ENCODE measurements around the gene RABGGTA.
"Not testable (repeated sequence)": the region's sequence is repeated elsewhere in the genome, so short reads cannot be mapped to it uniquely, and the experiment has no call there.

RABGGTA gene

GRCh38 chr14:24246765-24247212 lies 24.6 kb downstream of the RABGGTA start:
- H4K20me1 ChIP-seq (ENCODE audit: insufficient read depth, low read length) = peaks cover 2% of the 10 kb centered on the region; the same call in 1 of the 2 replicates
- no peaks in the 10 kb centered on the region for H3K79me2 ChIP-seq (ENCODE audit: low read length)
- peak overlapping the region; percentile 24; the same call in 1 of the 2 replicates for H3K27ac ChIP-seq (ENCODE audit: low read length)
- no peaks in the 10 kb centered on the region for H3K27me3 ChIP-seq (ENCODE audit: low read depth, low read length)
- peak overlapping the region; percentile 28 for H3K4me3 ChIP-seq (ENCODE audit: low read length)
- no peaks in the 10 kb centered on the region for H3K36me3 ChIP-seq (replicated peaks; ENCODE audit: low read depth, low read length)
- no peaks in the 10 kb centered on the region for H3K9me3 ChIP-seq (ENCODE audit: insufficient read depth, low read length)
- TF ChIP-seq EZH2phosphoT487 (IDR thresholded peaks at IDR 0.05; ENCODE audit: low read depth) = no peak
- TF ChIP-seq CTCF (IDR thresholded peaks at IDR 0.05; ENCODE audit: low read depth, low read length) = no peak
- H3K4me2 ChIP-seq (ENCODE audit: low read length) = peak overlapping the region; percentile 53
- H3K9ac ChIP-seq (ENCODE audit: low read length) = peak overlapping the region; percentile 25; the same call in 1 of the 2 replicates
- peak overlapping the region; percentile 23; the same call in 1 of the 2 replicates for H2AFZ ChIP-seq (ENCODE audit: low read depth, low read length)
- H3K4me1 ChIP-seq (ENCODE audit: low read length) = peaks cover 37% of the 10 kb centered on the region

GRCh38 chr14:24245350-24245749 lies 26.0 kb downstream of the RABGGTA start:
- not testable (repeated sequence) for H3K9ac ChIP-seq (ENCODE audit: low read length); H2AFZ ChIP-seq (ENCODE audit: low read depth, low read length); H3K9me3 ChIP-seq (ENCODE audit: insufficient read depth, low read length); H3K4me2 ChIP-seq (ENCODE audit: low read length); H3K27me3 ChIP-seq (ENCODE audit: low read depth, low read length); H3K27ac ChIP-seq (ENCODE audit: low read length); H3K36me3 ChIP-seq (replicated peaks; ENCODE audit: low read depth, low read length); H3K79me2 ChIP-seq (ENCODE audit: low read length); H4K20me1 ChIP-seq (ENCODE audit: insufficient read depth, low read length); H3K4me3 ChIP-seq (ENCODE audit: low read length)
- H3K4me1 ChIP-seq (ENCODE audit: low read length) = peaks cover 31% of the 10 kb centered on the region

- H3K36me3 ChIP-seq (replicated peaks; ENCODE audit: low read depth, low read length) = peaks cover 23% of the 10 kb centered on the region
- H4K20me1 ChIP-seq (ENCODE audit: insufficient read depth, low read length) = peaks cover 5% of the 10 kb centered on the region; the same call in 1 of the 2 replicates
- peak overlapping the region; percentile 82 for H3K4me3 ChIP-seq (ENCODE audit: low read length)
- H3K4me2 ChIP-seq (ENCODE audit: low read length) = peak overlapping the region; percentile 82
- H3K79me2 ChIP-seq (ENCODE audit: low read length) = no peaks in the 10 kb centered on the region
- no peaks in the 10 kb centered on the region for H3K9me3 ChIP-seq (ENCODE audit: insufficient read depth, low read length)
- TF ChIP-seq EZH2phosphoT487 (IDR thresholded peaks at IDR 0.05; ENCODE audit: low read depth) (no peak), CTCF (IDR thresholded peaks at IDR 0.05; ENCODE audit: low read depth, low read length) (no peak)
- peak overlapping the region; percentile 93 for H3K27ac ChIP-seq (ENCODE audit: low read length)
- H3K4me1 ChIP-seq (ENCODE audit: low read length) = peaks cover 28% of the 10 kb centered on the region
- H3K9ac ChIP-seq (ENCODE audit: low read length) = peak overlapping the region; percentile 85
- H3K27me3 ChIP-seq (ENCODE audit: low read depth, low read length) = no peaks in the 10 kb centered on the region
- H2AFZ ChIP-seq (ENCODE audit: low read depth, low read length) = peak overlapping the region; percentile 35; the same call in 1 of the 2 replicates
Measured at GRCh38 chr14:24243336-24243836, 28.0 kb downstream of the RABGGTA start.

- Histone ChIP-seq H3K9me3 (ENCODE audit: insufficient read depth, low read length) (no peaks in the 10 kb centered on the region), H3K79me2 (ENCODE audit: low read length) (no peaks in the 10 kb centered on the region), H2AFZ (ENCODE audit: low read depth, low read length) (peak overlapping the region; percentile 78; the same call in 1 of the 2 replicates)
Measured at GRCh38 chr14:24241829-24242443, 29.5 kb downstream of the RABGGTA start.

More at GRCh38 chr14:24241829-24242443, 29.5 kb downstream of the RABGGTA start:
- Histone ChIP-seq H4K20me1 (ENCODE audit: insufficient read depth, low read length) (peaks cover 5% of the 10 kb centered on the region; the same call in 1 of the 2 replicates), H3K4me3 (ENCODE audit: low read length) (peak overlapping the region; percentile 82), H3K27me3 (ENCODE audit: low read depth, low read length) (no peaks in the 10 kb centered on the region), H3K4me2 (ENCODE audit: low read length) (peak overlapping the region; percentile 82), H3K9ac (ENCODE audit: low read length) (peak overlapping the region; percentile 85), H3K27ac (ENCODE audit: low read length) (peak overlapping the region; percentile 93), H3K4me1 (ENCODE audit: low read length) (peaks cover 18% of the 10 kb centered on the region), H3K36me3 (replicated peaks; ENCODE audit: low read depth, low read length) (peaks cover 35% of the 10 kb centered on the region)
- peak; percentile 12; the same call in 1 of the 2 replicates for TF ChIP-seq CTCF (IDR thresholded peaks at IDR 0.05; ENCODE audit: low read depth, low read length)
- TF ChIP-seq EZH2phosphoT487 (IDR thresholded peaks at IDR 0.05; ENCODE audit: low read depth) = no peak
